Lung microvascular endothelial cell (primary cell): Measurements from ENCODE around the gene DHX58. TPM values are rescaled to one million over a fixed set of nuclear protein-coding genes. Genes with fewer than 3 reads are reported as not detected.

ENCODE experiments used
- DNase-seq, 2 donors: peaks; one replicate each; pipeline versions ENCODE4 v3.0.0 to v3.0.0-alpha.2; 2010; ENCODE audit warnings: low read depth in 2 of 2
- total RNA-seq: library from RNA; depleted of rRNA; stranded (reverse); fragments of >200 nt; gene quantifications from 2 replicates; pipeline ENCODE4 v1.2.1, GENCODE V29; 2014

DHX58 gene
- total RNA-seq, 1 donor from 2014 or later, result 2.0 TPM

DNA sequence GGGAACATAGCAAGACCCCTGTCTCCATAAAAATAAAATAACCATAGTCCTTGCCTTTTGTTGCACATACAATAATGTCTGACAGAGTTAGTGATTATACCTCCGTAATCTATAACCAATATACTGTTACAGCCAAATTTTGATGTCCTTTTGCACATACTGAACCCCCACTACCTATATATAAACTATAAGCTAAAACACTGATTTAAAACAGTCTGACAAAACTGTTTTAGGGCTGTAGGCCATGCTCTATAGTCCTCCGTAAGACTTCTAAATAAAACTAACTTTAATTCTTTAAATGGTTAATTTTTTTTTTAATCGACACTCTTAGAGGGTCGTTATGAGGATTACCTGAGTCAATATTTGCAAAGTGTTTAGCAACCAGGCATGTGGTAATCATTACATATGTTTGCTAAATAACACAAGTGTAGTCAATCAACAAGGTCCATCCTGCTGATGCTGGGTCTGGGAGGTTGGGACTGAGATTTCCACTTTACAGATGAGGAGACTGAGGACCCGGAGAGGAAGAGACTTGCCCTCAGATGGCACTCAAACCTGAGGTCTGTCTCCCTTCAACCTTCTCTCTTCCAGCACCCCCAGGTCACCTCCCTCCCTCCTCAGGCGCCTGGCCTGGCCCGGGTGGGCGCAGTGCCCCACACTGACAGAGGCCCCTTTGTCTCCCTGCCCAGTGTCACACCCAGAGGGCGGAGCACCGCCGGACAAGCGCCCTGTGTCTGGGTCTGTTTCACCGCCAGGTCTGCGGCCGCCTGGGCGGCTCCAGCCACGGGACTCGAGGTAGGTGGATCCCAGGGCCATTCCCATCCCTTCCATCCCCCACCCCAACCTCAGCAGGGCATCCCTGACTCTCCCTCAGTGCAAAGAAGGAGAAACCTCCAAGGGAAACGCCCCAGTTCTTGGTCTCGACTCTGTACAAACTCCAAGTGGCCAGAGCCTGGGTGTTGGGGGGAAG lies 24.5 kb downstream of the DHX58 start:
- DNase-seq, result no peak

DNA sequence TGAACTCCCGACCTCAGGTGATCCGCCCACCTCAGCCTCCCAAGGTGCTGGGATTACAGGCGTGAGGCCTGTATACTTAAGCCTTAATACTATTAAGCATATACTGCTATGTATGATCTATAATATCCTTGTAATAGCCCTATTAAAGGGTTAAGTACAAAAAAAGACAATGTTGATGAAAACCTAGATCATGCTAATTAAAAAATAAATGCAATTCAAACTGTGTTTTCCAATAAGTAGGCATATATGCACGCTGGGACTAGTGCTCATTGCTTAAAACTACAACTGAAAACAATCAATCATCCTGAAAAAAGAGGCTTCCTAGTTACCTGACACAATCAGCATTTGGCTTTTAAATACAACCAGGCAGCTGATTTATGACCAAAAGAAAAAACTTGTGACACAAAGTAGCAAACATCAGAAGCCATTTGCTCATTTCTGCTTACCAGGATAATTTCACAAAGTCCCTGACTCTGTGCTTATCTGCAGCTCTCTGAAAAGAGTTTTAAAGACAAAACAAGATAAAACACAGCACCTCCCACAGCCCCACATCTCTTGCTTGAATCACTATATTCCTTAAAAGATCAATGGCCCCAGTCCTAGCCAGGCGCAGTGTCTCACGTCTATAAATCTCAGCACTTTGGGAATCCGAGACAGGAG lies 25.3 kb downstream of the DHX58 start:
- no peak for DNase-seq

DNA sequence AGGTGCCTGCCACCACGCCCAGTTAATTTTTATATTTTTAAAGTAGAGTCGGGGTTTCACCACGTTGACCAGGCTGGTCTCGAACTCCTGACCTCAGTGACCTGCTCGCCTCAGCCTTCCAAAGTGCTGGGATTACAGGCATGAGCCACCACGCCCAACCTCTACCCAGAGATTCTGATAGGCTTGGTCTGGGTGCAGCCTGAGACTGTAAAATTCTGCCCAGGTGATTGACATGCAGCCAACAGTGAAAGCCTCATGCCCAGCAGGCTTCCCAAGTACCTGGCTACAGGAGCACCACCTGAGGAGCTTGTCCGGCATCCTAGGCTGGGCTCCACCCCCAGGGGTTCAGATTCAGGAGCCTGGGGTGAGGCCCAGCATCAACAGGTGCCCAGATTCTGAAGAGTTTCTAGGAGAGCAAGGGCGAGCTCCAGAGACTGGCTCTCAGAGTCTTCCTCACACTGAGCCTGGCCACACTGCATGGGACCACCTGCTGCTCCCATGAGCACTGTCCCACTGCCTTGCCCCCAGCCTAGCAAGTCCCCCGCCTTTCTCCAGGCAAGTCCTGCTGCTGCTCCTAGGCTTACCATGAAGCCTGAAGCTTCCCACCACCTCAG lies 30.9 kb downstream of the DHX58 start:
- DNase-seq, result no peak

DNA sequence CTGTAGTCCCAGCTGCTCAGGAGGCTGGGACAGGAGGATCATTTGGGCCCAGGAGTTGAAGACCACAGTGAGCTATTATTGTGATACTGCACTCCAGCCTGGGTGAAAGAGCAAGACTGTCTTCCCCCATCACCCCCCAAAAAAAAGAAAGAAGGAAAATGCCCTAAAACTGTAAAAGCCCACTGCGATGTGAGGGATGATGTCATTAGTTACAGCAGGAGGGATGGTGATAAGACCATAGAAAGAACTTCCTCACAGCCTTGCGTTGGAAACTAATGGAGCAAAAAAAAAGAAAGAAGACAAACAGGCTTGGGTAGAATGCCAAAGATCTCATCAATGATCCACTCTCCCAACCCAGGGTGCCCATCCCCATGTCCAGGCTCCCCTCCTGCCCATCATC lies 33.0 kb downstream of the DHX58 start:
- no peak for DNase-seq

DNA sequence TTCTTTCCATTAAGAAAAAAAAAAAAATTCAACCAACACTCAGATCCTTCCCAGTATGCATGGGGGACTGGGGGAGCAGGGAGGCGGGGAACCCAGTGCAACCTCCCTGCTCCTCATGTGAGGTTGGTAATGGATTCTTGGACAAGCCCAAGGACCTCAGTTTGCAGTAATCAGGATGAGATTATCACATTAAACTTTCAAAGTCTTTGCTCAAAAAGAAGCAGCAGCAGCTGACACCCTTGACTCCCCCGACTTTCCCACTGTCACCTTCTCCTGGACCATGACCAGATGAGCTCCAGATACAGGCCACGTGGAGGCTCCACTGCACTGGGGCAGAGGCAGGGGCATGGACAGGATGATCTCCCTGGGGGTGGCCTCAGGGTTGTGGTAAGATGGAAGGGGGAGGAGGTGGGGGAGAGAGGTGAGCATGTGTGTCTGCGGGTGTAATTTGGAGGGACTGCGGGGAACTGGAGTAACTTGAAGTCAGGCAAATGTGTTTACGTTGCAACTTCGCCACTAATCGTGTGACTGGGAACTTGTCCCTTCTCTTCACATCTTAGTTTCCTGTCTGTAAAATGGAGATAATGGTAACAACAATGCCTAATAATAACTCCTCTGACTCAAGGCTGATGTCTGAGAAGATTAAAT lies 34.0 kb downstream of the DHX58 start:
- peak in 1 of 2 donors; percentile 26 for DNase-seq

DNA sequence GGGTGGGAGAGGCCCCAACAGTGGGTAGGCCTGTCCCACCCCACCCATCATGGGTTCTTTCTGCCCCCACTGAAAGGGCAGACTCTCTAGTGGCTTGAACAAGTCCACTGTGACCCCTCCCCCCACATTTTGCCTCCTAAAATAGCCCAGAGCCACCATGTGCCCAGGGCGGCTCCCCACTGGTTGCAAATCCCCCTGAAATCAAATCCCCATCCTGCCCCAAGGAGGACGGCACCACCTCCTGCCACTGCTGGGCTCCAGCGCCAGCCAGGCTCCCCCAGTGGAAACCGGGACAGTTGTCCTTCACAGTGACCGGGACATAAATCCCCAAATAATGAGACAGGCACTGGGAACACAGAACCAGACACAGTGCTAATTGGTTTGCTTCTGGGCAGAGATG lies 34.8 kb downstream of the DHX58 start:
- no peak for DNase-seq

DNA sequence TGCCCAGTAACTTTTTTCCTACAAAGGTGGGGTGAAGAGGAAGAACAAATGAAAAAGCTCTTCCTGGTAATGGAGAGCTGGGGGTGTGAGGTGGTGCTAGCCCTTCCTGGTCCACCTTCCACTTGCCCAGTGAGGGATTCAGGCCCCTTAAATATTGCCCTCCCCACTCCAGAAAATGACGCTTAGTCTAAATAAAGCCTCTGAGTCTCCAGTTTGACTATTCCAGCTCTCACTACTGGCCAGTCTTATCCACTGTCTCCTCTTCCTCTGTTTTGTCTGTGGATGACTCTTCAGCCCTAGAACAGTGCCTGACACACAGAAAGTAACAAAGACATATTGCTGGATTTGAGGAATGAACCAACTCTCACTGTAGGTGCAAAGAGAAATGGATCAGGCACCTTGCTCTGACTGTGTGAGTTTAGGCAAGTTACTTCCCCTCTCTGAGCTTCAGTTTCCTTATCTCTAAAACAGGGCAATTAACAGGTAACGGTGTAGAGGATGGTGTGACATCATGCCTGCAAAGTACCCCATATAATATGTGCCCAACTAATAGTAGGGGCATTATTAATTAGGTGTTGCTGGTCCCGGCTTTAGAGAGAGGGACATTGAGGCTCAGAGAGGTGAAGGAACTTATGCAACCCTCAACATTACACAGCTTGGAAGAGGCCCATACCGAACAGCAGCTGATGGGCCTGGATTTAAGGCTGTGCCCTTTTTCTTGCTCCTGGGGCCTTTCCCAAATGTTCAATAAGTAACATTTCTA lies 35.5 kb downstream of the DHX58 start:
- DNase-seq, result no peak

DNA sequence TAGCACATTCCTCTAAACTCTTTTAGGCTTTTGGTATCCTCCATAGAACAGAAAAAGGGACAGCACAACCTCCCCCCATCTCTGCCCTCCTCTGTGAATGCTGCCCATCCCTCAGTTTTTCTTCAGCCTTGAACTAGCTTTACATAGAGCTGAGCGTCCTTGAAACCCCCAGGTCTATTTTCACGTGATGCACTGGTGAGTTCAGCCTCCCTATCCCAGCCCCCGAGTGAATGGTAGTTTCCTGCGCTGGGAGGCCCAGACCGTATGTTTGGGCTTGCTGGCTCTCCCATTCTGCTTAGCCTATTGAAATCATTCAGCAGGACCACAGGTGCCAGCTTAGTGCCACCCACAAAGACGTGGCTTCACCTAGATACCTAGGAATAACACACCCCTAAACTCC lies 36.7 kb downstream of the DHX58 start:
- DNase-seq, result no peak

DNA sequence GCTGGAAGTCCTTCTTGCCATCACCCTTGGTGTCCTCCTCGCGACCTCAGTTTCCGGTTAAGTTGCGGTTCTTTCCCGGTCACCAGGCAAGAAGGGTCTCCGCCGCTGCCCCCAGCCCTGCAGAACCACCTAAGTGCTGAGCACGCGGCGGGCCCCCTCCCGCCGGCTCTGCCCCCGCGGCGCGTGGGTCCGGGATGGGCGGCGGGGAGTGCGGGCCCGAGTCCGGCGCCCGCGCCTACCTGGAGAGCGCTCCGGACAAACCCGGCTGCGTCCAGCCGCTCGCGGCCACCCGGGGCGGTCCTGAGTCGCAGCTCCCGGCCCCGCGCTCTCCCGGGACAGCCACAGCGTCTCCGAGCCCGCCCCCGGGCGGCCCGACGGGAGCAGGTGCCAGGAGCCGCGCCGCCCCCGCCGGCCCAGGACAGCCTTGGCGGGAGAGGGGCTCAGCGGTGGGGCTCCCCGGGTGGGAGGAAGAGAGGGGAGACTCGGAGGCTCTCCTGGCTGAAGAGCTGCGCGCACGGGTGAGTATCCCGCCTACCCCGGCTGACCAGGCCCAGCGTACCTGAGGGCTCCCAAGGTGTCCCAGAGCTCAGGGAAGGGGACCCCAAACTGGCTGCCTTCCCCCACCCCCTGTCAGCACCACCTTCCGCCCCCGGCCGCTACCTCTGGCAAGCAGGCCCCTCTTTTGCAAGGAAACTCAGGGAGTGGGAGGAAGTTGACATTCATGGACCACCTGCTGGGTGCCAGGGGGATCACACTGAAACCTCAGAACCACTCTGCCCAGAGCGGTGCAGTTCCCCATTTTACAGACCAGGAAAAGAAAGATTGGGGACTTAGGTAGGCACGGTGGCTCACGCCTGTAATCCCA lies 40.0 kb downstream of the DHX58 start:
- peak in 1 of 2 donors; percentile 23 for DNase-seq

DNA sequence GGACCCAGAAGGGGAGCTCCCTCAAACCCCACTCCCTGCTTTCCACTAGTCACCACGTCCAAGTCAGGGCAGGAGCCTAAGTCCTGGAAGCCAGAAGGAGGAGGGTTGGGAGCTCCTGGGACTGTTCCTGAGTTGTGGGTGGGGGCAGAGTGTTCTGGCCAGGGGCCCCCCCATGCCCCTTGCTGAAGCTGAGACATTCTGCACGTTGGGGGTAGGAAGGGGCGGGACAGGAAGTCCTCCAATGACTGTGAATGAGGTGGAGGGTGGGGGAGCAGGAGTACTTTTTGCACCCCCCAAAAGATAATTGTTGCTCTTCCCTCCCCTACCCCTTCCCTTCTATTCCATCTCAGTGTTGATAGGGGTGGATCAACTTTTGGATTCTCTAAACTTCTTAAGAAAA lies 40.7 kb downstream of the DHX58 start:
- no peak for DNase-seq

DNA sequence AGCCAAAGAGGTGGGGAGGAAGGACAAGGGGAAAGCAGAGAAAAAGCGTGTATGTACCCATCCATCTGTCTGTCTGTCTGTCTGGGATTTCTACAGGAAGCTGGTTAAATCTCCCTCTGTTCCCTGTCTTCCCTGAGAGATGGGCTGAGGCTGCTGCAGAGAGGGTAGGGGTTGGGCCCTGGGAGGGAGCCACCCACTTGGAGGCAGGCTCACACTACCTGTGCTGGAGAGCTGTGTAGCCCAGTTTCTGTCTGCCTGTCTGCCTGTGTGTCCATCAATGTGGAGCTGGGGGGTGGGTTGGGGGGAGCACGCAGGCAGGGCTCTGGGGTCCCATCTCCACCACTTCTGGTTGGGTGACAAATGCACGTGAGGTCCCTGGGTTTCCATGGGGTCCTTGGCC lies 43.5 kb downstream of the DHX58 start:
- no peak for DNase-seq

DNA sequence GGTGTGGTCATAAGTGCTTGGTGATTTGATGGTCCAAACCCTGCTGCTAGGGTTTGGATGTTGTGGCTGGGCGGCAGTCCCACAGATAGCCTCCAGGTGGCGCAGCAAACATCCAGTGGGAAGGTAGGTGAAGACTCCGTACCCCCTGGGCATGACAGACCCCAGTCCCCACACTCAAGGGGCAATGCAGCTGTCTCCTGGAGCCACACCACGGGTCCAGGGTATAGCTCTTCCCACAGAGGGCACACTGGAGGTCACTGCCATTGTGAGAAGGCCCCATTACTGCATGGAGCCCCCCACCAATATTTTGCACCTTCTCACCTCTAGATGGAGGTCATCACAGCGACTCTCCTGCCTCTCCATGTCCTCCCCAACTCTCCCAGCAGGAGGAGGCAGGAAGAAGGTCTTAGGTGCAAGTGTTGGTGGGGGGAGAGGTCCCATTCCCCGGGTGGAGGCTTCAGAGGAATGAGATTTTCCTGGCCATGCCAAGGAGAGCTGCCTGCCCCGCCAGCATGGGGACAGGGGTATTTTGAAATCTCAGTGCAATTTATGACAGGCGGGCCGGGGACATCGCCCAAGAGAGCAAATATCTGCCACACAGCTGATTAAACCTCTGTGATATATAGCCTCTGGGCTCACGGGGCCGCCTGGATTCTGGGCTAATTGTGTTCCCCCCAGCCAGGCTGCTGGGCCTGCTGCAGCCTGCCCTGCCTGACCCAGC lies 45.0 kb downstream of the DHX58 start:
- DNase-seq, result peak; percentile 50 to 61

DNA sequence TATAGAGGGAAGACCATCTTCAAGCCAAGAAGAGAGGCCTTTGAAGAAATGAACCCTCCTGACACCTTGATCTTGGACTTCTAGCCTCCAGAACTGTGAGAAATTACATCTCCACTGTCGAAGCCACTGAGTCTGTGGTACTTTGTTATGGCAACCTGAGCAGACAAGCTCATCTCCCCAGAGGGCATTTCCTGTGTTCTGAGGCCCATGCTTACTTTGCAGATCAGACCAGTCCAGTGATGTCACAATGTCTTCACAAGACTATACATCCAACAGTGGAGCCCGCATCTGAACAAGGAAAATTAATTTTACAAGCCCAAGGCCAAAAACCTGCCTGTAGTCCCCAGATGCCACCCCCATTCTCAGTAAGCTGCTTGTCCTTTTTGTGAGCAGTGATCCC lies 47.3 kb downstream of the DHX58 start:
- DNase-seq, result no peak

DNA sequence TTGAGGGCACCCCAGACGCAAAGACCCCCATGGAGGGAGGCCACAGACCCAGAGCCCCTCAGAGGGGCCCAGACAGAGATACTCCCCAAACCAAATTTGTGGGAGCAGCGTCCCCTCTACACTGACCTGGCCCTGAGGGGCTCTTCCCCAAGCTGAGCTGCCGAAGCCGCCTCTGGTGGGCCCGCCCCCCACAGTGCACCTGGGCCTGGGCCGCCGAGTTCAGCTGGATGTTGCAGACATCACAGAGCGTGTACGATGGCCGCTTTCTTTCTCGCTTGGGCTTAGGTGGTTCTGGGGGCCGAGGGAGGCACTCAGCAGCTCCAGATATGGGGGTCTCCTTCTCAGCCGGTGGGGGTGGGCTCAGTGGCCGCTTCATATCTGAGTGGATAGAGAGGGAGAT lies 49.8 kb downstream of the DHX58 start:
- no peak for DNase-seq

DNA sequence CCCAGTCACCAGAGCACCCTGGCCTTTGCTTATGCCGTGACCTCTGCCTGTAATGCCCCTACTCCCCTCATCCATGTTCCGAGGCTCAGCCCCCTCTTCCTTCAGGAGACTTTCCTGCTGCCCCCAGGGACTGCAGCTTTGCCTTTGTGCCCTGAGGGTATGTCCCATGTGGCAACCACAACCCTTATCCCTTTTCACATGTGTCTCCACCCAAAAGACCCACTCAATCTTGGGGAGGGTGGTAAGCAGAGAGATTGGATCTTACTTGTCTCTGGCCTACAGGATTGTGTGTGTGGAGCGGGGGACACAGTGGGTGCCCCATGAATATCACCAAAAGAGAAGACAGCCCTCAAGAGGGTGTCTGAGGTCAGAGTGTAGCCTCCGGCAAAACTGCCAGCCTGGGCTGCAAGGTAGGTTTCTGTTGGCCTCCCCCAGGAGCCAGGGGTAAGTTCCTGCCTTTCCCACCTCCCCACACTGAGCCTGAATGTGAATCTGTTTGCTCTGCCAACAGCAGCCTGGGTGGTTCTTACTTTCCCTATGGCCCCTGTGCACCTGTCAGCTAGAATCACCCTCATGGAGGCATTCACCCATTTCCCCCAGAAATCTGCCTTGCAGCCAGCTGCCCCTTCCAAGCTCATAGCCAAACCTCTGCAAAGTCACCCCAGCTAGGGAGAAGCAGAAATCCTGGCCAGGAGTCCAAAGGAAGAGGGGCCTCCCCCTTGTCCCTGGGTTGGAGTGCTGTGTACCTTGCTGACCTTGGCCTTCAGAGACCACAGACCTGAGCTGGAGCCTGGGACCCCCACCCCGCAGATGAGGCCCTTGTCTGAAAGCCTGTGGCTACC lies 50.6 kb downstream of the DHX58 start:
- DNase-seq, result no peak

DNA sequence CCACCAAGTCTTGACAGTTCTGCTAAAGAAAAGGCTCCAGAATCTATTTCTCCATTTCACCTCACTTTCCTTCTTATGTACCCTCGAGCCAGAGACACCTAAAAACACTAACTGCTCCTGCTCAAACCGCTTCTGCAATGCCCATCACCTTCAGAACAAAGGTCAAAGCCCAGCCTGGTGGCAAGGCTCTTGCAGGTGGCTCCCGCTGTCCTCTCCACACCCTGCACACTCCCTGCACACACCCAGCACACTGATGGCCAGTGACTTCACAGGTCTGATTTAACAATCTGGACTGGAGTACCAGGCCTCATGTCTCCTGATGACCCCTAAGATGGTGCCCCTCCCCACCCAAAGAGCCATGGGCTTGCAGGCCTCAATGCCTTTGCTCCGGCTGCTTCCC lies 52.3 kb downstream of the DHX58 start:
- DNase-seq, result no peak

DNA sequence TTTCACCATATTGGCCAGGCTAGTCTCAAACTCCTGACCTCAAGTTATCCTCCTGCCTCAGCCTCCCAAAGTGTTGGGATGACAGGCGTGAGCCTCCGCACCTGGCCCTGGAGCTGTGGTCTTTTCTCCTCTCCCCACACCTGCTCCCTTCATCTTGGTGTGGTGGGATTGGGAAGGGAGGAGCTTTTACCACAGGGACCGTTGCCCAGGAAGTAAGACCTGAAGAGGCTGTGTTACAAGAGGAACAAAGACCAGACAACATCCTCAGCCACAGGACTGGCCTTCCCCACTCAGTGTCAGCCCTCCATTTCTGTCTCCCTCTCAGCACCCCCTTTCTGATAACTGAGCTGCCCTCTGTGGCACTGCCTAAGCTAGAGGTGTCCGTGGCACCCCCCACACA lies 52.7 kb downstream of the DHX58 start:
- no peak for DNase-seq

DNA sequence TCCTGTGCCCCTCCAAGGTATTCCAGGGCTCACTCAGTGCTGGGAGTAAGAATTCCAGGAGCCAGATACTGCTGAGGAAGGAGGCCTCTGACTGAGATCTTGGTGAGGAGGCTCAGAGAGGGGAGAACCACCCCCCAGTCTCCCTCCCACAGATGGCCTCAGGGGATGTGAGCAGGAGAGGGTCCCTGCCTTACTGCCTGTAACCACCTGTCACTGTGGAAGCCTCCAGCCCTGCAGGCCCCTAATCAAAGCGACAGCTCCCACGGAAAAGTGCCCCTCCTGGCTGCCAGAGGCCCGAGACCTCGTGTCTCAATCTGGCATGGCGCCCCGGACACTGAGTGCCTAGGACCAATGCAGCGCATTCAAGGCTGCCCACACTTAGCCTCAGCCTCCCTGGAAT lies 54.5 kb downstream of the DHX58 start:
- DNase-seq, result no peak

DNA sequence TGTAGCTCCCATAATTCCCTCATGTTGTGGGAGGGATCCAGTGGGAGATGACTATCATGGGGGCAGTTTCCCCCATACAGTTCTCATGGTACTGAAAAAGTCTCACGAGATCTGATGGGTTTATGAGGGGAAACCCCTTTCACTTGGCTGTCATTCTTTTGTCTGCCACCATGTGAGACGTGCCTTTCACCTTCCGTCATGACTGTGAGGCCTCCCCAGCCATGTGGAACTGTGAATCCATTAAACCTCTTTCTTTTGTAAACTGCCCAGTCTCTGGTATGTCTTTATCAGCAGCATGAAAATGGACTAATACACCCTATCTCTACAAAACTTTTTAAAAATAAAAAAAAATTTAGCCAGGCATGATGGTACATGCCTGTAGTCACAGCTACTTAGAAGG lies 55.9 kb downstream of the DHX58 start:
- no peak for DNase-seq
